SU-DHL-6 (cell line): ENCODE data around the gene FASLG.

Source experiments
- H2AFZ ChIP-seq: fragments of 200-600 bp; sonication (generic); 2 replicates; pipeline ENCODE4 v1.6.1; 2014; ENCODE audit warnings: low read depth, mild to moderate bottlenecking, moderate library complexity, mixed read lengths, antibody characterized with exemption, low read length; ENCODE audit not compliant: severe bottlenecking
- H3F3A ChIP-seq: fragments of 200-600 bp; shearing (Covaris generic); 2 replicates; pipeline ENCODE4 v1.6.0; 2016; ENCODE audit warnings: antibody characterized with exemption, mild to moderate bottlenecking; ENCODE audit not compliant: insufficient read depth
- H3K27ac ChIP-seq: fragments of 200-600 bp; sonication (generic); 2 replicates; pipeline ENCODE4 v1.5.1; 2016; ENCODE audit warnings: low read depth, mild to moderate bottlenecking, low read length, moderate library complexity, mixed read lengths
- H3K27me3 ChIP-seq: fragments of 200-600 bp; sonication (generic), shearing (Covaris generic); 2 replicates; pipeline ENCODE4 v1.6.0; 2014; ENCODE audit warnings: mild to moderate bottlenecking, low read length
- H3K36me3 ChIP-seq: fragments of 200-600 bp; sonication (generic); 2 replicates; pipeline ENCODE4 v1.6.1; 2014; ENCODE audit warnings: mild to moderate bottlenecking, low read length, mixed read lengths
- H3K4me2 ChIP-seq: fragments of 300-600, 200-600 bp; shearing (Covaris generic), sonication (generic); 2 replicates; pipeline ENCODE4 v1.6.0; 2014; ENCODE audit warnings: low read length, low read depth, mild to moderate bottlenecking; ENCODE audit not compliant: poor library complexity, severe bottlenecking
- H3K4me3 ChIP-seq: fragments of 200-600 bp; sonication (generic); 2 replicates; pipeline ENCODE4 v1.5.1; 2014; ENCODE audit warnings: antibody characterized with exemption, low read length, mild to moderate bottlenecking, mixed read lengths; ENCODE audit not compliant: insufficient read depth, poor library complexity, severe bottlenecking
- H3K79me2 ChIP-seq: fragments of 200-600 bp; sonication (generic); 2 replicates; pipeline ENCODE4 v1.6.1; 2014; ENCODE audit warnings: mild to moderate bottlenecking, low read length, moderate library complexity; ENCODE audit not compliant: insufficient read depth
- H3K9ac ChIP-seq: fragments of 200-600 bp; sonication (generic); 2 replicates; pipeline ENCODE4 v1.7.0; 2014; ENCODE audit warnings: mild to moderate bottlenecking, low read length
- H3K9me2 ChIP-seq: fragments of 200-600 bp; sonication (generic); replicated peaks from 2 replicates; pipeline ENCODE4 v1.6.1; 2014; ENCODE audit warnings: low read length; ENCODE audit not compliant: insufficient read depth
- H3K9me3 ChIP-seq: fragments of 200-600 bp; sonication (generic); 2 replicates; pipeline ENCODE4 v1.6.1; 2014; ENCODE audit warnings: low read length, mixed read lengths; ENCODE audit not compliant: insufficient read depth
- H4K20me1 ChIP-seq: fragments of 200-600 bp; sonication (generic); 2 replicates; pipeline ENCODE4 v1.6.1; 2014; ENCODE audit warnings: low read depth, mild to moderate bottlenecking, antibody characterized with exemption, low read length, moderate library complexity, mixed read lengths
- CTCF ChIP-seq: fragments of 200-600 bp; sonication (generic); IDR thresholded peaks from one replicate; pipeline ENCODE4 v1.5.1; 2017; ENCODE audit warnings: antibody characterized with exemption, mild to moderate bottlenecking, low read length, moderate library complexity; ENCODE audit not compliant: insufficient read depth, poor library complexity, severe bottlenecking
- EZH2phosphoT487 ChIP-seq: fragments of 200-600 bp; sonication (generic), shearing (Covaris generic); conservative IDR thresholded peaks from 2 replicates; pipeline ENCODE4 v1.6.1; 2018; ENCODE audit warnings: mild to moderate bottlenecking, antibody characterized with exemption, low read length, moderate library complexity, mixed read lengths

Gene FASLG

GRCh38 chr1:172699695-172700227, 40.9 kb downstream of the FASLG start:
- Histone ChIP-seq H3K27me3 (no peaks in the 10 kb centered on the region), H3F3A (no peaks in the 10 kb centered on the region), H2AFZ (no peak overlapping the region), H3K9me2 (no peaks in the 10 kb centered on the region), H3K4me3 (no peak overlapping the region), H3K4me2 (no peak overlapping the region), H3K36me3 (no peaks in the 10 kb centered on the region), H3K9ac (no peak overlapping the region), H4K20me1 (no peaks in the 10 kb centered on the region), H3K9me3 (no peaks in the 10 kb centered on the region), H3K79me2 (no peaks in the 10 kb centered on the region), H3K27ac (no peak overlapping the region)
- TF ChIP-seq EZH2phosphoT487, result no peak
- no peak for TF ChIP-seq CTCF

GRCh38 chr1:172700556-172700955, 41.7 kb downstream of the FASLG start:
- H3K9ac ChIP-seq, result no peak overlapping the region
- H3K9me3 ChIP-seq, result no peaks in the 10 kb centered on the region
- H3K27me3 ChIP-seq, result no peaks in the 10 kb centered on the region
- no peaks in the 10 kb centered on the region for H3K79me2 ChIP-seq
- H3K9me2 ChIP-seq, result no peaks in the 10 kb centered on the region
- no peaks in the 10 kb centered on the region for H3K36me3 ChIP-seq
- no peak overlapping the region for H3K4me3 ChIP-seq
- no peak overlapping the region for H3K27ac ChIP-seq
- no peak for TF ChIP-seq EZH2phosphoT487
- TF ChIP-seq CTCF, result no peak
- H3K4me2 ChIP-seq, result no peak overlapping the region
- no peak overlapping the region for H2AFZ ChIP-seq
- no peaks in the 10 kb centered on the region for H4K20me1 ChIP-seq
- no peaks in the 10 kb centered on the region for H3F3A ChIP-seq

- no peak for TF ChIP-seq EZH2phosphoT487
- TF ChIP-seq CTCF, result no peak
- no peaks in the 10 kb centered on the region for H3F3A ChIP-seq
- no peak overlapping the region for H3K4me2 ChIP-seq
Measured at GRCh38 chr1:172704001-172704400, 45.1 kb downstream of the FASLG start.

More at GRCh38 chr1:172704001-172704400, 45.1 kb downstream of the FASLG start:
- no peaks in the 10 kb centered on the region for H3K9me3 ChIP-seq
- no peak overlapping the region for H3K9ac ChIP-seq
- no peaks in the 10 kb centered on the region for H3K36me3 ChIP-seq
- H3K27ac ChIP-seq, result no peak overlapping the region
- no peaks in the 10 kb centered on the region for H3K27me3 ChIP-seq
- H3K79me2 ChIP-seq, result no peaks in the 10 kb centered on the region
- no peak overlapping the region for H3K4me3 ChIP-seq
- no peaks in the 10 kb centered on the region for H3K9me2 ChIP-seq
- H4K20me1 ChIP-seq, result no peaks in the 10 kb centered on the region
- H2AFZ ChIP-seq, result no peak overlapping the region
